Activated CD8-positive, alpha-beta memory T cell treated with anti-CD3 and anti-CD28 coated beads, Interleukin-2, amount 50 U/mL, for 1 hour (primary cell): ENCODE results near the gene ANK3.

Experiments used
- DNase-seq: peaks from one replicate; pipeline ENCODE4 v3.0.0-alpha.2; 2020; ENCODE audit errors: extremely low read depth

The ANK3 gene

DNA sequence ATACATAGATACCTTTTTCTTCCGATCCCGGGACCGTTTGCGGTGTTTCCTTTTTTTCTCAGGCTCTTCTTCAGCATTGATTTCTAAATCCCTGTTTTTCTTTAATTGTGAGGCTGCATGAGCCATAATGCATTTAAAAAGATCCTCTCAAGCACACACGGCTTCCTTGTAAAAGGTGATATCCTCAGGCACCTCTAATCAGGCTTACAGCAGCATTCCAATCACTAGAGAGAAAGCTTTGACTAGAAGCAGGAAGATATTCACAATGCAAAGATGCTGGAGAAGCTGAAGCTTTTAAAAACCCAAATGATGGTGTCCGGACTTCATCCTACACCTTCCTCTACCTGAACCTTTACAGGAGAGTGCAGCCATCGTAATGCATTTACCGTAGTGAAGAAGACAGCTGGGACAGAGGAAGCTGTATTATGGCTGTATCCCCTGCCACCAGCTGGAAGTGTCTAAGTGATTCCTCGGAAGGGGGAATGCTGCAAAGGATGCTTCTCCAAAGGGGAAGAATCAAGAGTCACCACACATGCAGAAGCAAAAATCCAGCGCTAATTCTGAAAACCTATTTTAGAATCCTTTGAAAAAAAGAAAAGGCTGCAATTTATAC is at the start of gene ANK3:
Gene ANK3 (minus strand): TSS at position 463 of the 613 bp plus-strand sequence. CDS start 337 bp downstream, at position 126.
- DNase-seq = no peak

DNA sequence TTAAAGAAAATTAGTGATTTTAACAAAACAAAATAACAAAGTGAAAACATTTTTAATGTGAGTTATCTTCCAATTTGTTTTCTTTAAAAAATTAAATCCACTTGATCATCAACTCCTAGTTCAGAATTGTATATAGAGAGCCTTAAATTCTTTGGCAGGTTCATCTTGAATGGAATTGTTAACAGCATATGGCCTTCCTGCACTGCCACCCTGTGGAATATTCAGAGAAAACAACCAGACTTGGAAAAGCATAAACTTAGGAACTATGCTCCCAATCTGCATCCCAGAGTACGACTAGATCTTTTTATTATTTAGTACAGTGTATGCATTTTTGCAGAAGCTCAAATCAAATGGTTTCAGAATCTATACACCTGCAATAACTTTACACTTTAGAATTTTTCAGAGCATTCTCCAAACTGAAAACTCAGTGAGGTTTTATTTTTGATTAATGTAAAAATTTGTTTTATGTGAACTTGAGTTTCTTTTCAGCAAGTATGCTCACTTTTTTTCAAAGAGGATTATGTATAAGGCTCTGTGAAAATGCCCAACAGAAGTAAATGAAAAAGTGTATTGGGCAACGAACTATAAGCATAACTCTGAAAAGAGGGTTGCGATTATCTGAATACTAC is 44.9 kb upstream of the ANK3 start:
- no peak for DNase-seq

DNA sequence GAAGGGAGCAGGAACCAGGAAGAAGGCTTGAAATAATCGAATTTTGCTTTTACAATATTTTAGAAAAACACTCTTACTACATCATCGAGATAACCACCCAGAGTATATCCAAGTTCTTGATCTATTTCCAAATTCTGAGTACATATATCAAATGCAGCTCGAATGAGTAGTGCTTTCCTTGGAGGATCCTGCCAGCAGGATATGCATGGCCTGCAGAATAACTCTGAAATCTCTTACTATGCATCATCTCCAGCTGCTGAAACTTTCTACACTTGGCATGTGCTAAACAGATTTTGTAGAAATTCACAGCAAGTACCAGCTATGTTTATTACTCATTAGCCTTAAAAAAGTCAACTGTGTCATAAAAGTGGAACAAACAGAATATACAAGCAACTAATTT is 44.0 kb upstream of the ANK3 start:
- no peak for DNase-seq

DNA sequence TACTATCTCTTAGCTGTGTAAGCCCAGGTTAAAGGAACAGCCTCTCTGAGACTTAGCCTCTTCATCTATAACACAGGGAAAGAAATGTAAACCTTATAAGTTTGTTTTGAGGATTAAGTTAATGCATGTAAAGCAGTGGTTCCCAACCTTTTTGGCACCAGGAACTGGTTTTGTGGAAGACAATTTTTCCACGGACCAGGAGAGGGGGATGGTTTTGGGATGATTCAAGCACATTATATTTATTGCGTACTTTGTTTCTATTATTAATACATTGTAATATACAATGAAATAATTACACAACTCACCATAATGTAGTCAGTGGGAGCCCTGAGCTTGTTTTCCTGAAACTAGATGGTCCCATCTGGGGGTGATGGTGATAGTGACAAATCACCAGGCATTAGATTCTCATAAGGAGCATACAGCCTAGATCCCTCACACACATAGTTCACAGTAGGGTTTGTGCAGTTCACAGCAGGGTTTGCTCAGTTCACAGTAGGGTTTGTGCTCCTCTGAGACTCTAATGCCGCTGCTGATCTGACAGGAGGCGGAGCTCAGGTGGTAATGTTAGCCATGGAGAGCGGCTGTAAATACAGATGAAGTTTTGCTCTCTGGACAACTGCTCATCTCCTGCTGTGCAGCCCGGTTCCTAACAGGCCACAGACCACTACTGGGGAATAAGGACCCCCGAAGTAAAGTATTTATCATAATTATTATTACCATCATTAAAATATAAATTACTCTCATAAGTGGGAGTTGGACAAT is 41.3 kb upstream of the ANK3 start:
- DNase-seq = no peak

DNA sequence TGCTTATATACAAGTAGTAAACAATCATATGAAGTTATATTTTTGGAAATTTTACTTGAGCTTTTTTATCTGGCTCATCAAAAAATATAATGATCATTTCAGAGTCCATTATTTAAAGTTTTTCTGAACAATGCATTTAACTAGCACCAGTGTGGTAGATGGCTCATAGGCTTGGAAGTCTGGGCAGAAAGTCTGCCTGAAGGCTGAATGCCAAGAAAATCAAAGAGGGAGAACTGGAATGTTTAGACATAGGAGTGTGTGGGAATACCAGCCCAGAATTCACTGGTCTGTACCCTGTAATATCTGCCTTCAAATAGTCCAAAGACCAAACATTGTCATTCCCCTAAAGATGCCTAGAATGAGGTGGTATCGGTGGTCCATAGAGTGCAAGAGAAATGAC is 40.3 kb upstream of the ANK3 start:
- no peak for DNase-seq

DNA sequence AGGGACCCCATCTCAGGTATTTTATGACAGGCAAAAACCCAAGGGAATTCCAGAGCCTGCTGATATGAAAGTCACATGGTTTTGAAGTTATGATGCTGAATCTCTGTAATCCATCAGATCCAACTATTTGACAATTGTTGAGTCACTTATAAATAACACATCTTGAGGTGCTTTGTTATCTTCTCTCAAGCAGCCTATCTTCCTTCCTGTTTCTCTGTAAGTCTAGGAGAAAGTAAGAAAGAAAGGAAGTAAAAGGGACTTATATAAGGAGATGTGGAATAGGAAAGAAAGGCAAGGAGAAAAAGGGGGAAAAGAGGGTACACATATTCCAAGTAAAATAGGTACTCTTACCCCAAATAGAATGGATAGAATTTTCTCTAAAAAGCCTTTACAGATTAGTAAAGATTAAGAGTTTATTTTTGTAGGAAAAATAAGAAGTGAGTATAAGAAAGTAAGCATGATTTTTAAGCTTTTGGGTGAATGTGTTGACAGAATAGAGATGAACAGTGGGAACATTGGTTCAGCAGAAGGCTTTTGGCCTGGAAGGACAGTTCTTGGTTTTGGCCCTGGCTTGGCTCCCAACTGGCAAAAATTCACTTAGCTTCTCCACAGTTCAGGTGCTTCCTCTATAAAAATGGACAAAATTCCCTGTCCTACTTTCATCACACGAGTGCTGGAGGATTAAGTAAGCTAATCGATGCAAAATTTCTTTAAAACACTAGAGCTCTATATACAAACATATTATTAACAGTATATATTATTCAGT is 39.6 kb upstream of the ANK3 start:
- no peak for DNase-seq

DNA sequence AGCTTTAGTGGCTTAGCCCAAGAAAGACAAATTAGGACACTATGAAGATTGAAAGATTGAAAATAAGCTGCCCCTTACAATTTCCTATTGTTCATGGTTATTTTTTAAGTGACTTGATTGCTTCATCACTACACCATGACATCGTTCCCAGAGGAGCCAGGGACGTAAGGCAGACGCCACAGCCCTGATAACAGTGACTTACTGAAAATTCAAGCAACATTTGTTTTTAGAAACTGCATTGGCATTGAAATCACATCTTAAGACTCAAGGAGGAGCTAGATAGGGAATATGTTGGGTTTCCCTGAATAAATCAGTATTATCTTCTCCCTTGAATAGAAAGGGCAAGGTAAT is 38.7 kb upstream of the ANK3 start:
- no peak for DNase-seq

DNA sequence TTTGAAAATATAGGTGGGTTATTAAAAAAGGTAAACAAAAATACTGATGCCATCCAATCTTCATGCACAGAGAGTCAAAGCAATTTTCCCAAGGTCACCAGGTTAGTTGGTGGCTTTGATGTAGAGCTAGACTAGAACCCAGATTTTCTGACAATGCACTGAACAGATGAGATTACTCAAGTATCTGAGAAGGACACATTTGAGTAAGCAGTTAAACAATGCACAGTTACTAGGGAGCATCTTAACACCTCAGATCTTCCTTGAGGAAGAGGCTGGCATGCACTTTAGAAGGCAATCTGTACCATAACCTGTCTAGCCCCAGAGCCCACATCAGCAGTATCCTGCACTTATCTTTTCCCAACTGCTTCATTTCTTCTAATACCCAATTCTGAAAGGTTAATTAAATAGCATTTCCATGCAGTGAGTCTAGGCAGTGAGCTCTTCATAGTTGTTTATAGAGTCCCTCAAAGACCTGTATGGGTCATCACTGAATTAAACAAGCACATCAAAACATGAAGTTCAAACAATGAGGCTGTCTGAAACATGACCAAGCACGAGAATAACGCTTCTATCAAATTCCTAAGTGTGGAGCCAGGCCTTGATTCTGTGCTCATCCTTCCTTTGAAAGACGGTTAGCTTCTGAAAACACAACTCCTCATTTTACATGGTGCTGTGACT is 38.2 kb upstream of the ANK3 start:
- DNase-seq = no peak

DNA sequence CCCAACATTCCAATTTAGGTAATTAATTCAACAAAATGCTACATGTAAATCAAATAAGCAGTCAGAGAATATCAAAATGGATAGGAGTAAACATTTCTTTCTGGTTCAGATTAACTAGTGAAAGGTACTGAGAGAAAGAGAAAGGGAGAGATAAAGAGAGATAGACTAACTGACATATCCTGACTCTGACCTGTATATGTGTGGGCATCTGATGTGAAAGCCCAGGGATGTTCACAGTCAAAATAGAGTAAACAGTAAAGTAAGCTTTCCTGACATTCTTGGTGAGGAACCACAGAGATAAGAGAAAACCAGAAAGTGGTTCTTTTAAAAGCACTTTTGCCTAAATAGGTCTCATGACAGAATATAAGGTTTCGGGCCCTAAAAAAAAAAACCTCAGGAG is 37.5 kb upstream of the ANK3 start:
- no peak for DNase-seq

DNA sequence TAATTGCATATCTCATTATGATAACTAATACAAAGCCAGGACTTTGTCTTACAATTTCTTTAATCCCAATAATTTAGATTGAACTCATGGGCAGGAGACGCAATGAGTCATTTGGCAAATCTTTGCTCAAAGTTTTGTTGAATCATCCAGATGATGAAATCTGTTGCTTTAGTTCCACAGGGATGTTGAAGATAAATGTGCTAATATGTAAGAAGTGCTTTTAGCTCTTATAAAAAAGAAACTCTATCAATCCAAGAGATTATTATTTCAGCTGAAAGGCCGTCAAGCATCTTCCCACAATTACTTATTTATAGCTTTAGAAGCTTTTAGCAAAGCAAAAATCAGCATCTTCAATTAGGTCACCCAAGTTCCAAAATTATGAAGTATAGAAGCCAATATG is 36.8 kb upstream of the ANK3 start:
- DNase-seq = no peak

DNA sequence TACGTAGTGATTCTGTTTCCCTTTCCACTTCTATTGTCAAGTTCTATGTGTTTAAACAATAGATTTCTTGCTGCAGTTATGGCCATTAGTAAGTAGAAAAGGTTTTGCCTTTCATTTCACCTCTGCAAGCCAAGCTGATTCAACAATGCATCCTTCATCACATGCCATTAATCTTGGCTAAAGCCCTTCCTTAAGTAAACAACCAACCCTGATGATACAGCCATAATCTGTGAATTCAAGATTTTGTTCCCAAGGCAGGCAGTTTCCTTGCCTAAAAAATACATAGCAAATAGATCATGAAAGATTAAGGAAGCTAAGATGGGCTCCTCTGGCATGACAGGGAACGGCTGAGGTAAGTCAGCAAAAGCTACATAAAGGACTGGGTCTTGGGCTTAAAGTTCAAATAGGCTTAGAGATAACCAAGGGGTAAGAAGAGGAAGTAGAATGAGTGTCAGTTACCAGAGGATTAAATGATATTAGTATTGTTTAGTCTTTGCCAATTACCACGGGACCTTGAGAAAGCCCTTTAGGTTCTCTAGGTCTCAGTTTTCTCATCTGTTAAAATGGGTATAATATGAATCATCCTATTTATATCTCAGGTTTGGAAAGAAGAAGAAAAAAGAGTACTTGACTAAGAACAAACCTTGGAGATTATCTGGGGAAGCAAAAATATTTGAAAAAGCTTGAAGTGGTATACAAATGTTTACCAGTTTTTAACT is 35.9 kb upstream of the ANK3 start:
- DNase-seq = no peak

DNA sequence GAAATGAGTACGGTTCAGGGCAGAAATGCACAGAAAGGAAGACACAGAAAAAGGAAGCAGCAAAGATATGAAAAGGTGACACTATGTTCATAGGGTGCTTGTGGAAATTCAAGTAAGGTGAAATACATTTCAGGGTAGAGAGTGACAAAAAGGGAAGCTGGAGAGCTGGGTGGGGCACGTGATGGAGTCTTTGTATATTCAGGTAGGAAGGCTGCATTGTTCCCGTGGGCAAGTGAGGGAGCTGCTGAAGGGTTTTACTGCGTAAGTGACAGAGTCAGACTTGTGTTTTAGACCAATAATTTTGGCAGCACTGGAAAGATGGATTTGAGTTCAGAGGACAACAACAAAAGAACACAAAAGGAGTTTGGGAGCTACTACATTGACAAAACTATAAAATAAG is 35.3 kb upstream of the ANK3 start:
- DNase-seq = no peak

DNA sequence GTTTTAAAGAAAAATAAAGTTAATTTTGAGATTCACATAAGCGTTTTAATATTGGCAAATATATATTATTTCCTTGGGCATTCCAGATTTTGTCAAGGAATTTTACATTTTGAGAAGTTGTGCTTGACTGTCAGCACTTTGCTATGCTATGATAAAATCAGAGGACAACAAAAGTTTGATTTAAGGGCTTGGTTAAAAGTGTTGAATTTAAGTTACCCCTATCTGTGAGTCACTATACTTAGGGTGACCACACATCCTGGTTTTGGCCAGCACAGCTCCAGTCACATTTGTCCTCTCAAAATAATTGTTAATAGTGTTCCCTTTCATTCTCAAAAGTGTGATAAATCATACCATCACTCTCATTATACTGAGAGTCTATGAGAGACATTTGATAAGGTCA is 34.2 kb upstream of the ANK3 start:
- DNase-seq = no peak

DNA sequence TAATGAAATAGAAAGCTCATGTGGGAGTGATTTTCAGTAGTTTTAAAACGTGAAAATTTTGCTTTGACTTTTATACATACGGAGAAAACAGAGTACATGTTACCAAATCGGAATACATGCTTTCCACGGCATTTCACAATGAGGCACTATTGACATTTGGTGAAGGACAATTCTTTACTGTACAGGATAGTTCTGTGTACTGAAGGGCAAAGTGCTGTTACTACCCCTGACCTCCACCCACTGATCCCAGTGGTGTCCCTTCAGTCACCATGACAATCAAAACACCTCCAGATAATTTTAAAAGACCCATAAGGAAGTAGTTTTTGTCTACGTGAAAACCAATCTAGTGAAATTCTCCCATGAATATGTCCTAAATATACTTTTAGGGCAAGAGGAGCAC is 33.1 kb upstream of the ANK3 start:
- no peak for DNase-seq

DNA sequence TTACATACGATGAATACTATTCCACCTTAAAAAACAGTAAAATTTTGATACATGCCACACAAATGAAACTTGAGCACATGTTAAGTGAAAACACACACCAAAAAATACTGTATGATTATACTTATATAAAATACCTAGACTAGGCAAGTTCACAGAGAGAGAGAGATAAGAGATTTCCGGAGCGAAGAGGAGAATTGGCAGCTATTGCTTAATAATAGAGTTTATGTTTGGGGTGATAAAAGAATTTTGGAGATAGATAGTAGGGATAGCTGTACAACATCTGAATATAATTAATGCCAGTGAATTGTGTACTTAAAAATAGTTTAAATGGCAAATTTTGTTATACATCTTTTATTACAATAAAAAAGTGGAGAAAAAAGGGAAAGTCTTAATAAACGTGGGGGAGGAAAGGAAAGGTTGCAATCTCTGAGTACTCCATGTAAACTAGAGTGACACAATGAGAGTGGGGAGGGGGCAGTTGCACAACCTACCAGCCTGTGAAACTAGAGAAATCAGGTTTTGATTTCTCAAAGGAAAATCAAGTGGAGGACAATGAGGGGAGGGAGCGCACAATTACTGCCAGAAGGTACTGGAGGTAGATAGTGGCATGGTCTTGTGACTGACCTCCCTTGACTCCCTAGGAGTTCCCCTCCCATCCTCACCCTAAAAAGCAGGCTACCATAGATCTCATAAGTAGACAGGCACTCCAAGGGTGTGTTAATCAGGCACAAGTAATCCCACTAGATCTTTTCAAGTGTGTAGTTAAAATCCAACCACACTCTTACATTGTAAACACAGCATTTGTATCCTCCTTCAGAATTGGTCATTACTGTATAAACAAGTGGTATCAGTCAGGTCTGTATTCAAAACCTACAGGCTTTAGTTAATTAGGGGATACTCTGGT is 31.6 kb upstream of the ANK3 start:
- no peak for DNase-seq

DNA sequence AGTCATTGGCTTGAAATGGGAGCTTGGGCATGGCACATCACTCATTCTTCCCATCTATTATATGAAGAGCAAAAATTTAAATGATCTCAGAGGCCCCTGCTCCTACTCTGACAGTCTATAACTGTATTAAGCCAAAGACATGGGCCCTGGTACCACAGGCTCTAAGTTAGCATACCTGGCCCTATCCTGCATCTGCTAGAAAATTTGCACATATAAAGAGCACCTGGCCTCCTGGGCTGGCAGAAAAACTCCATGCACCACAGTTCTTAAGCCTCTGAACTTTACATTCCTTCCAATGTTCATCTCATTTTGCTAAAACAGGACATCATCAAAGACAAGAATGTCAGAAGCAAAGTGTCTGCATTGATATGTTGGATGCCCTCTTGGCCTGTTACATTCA is 29.6 kb upstream of the ANK3 start:
- no peak for DNase-seq

DNA sequence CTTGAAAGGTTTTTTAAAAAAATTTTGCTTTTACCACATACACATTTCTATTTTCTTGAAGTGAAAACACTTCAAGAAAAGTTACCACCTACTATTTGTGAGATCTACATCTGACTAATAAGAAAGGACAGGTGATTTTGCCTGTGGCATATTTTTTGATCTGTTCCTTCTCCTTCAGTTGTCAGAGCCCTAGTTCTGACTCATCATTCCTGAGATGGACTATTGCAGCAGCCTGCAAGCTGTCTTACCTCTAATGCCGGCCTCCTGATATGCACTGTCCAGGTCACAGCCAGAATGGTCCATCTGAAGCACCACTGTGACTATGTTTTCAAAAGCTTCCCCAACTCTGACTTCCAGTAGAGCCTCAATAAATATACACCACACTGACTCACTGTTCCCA is 28.2 kb upstream of the ANK3 start:
- DNase-seq = no peak

DNA sequence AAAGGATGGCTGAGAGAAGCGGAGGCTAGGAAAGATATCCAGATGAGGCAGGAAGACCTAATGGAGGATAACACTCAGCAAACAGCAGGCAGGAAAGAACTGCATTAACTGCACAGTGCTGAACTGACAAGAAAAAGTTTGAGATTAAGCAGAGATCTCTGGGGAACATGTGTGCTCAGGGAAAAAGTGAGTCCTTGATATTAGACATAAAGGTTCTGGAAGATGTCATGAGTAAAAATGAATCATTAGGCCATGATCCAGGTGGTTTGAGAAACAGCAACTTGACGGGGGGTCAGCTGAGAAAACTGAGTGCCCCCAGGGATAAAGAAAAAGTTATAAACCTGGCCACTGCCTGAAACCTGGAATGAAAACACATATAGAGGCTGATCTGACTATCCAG is 27.3 kb upstream of the ANK3 start:
- DNase-seq = no peak

DNA sequence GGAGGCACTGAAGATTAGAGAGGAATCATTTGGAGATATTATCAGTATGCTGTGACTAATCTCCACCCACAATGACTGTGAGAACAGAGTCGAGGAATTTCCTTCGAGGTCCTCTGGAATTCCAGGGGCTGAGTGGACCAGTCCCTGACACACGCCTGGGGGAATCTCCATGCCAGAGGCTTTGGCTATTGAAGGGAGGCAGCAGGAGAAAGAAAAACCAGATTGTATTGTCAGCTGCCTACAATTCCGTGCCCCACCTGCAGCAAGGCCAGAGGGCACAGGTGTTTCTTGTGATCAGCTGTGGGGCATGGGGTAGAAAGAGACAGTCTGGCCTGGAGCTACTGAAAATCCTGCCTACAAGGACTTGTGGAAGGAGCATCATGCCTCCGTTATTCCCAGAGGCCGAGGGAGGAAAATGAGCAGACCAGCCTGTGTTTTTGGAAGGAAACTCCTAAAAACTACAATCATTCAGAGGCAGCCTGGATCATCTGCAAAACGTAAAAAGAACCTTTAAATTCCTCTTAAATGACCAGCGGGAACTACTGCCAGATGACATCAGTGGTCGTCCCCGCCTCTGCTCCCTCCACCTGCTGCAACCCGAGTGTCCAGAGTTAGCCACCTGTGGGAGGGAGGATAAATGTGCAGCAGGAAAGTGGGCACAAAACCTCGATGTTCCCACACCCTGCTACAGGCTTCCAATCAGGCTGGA is 25.4 kb upstream of the ANK3 start:
- DNase-seq = no peak

DNA sequence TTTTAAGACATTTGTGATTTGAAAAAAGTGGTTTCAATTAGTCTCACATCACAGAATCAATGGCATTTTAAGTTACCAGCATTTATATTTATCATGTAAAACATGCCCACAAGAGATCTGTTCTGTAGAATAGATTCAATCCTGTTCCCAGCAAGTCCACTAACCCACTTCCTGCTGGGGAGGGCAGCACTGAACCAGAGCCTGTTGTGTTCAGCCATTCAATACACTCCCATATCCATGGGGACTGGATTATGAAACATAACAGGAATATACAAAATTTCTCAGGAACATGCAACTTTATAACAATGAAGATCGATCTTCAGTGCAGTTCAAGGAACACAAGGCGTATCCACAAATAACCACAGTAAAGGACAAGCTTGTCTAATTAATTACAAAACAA is 24.4 kb upstream of the ANK3 start:
- DNase-seq = no peak
